DOHH2 (cell line): ENCODE measurements around the gene ZNF254.

Experiments
- H3F3A ChIP-seq: fragments of 200-600 bp; sonication (generic), shearing (Covaris generic); 2 replicates; pipeline ENCODE4 v1.6.0; 2016; ENCODE audit warnings: antibody characterized with exemption, mild to moderate bottlenecking; ENCODE audit not compliant: control insufficient read depth, insufficient read depth
- H3K27ac ChIP-seq: fragments of 200-600 bp; sonication (generic); 2 replicates; pipeline ENCODE4 v1.5.1; 2014; ENCODE audit warnings: low read depth, mild to moderate bottlenecking, low read length, moderate library complexity
- H3K27me3 ChIP-seq: fragments of 200-600 bp; sonication (generic); 2 replicates; pipeline ENCODE4 v1.6.1; 2014; ENCODE audit warnings: mild to moderate bottlenecking, low read length, mixed read lengths; ENCODE audit not compliant: control insufficient read depth
- H3K36me3 ChIP-seq: fragments of 200-600 bp; sonication (generic); 2 replicates; pipeline ENCODE4 v1.6.1; 2014; ENCODE audit warnings: mild to moderate bottlenecking, low read length, moderate library complexity, mixed read lengths; ENCODE audit not compliant: control insufficient read depth
- H3K4me1 ChIP-seq: fragments of 200-600 bp; sonication (generic); 2 replicates; pipeline ENCODE4 v1.6.1; 2014; ENCODE audit warnings: mild to moderate bottlenecking, low read length, mixed read lengths; ENCODE audit not compliant: control insufficient read depth
- H3K4me2 ChIP-seq: fragments of 200-600 bp; sonication (generic); 2 replicates; pipeline ENCODE4 v1.6.0; 2014; ENCODE audit warnings: mild to moderate bottlenecking, low read length, moderate library complexity
- H3K4me3 ChIP-seq: fragments of 200-600 bp; sonication (generic); 2 replicates; pipeline ENCODE4 v1.5.1; 2014; ENCODE audit warnings: mild to moderate bottlenecking, low read length, mixed read lengths
- H3K79me2 ChIP-seq: fragments of 200-600 bp; sonication (generic); 2 replicates; pipeline ENCODE4 v1.6.1; 2014; ENCODE audit warnings: mild to moderate bottlenecking, low read length, mixed read lengths; ENCODE audit not compliant: control insufficient read depth
- H3K9me2 ChIP-seq: fragments of 200-600 bp; sonication (generic); replicated peaks from 2 replicates; pipeline ENCODE4 v1.6.1; 2014; ENCODE audit warnings: mild to moderate bottlenecking, low read length, mixed read lengths; ENCODE audit not compliant: control insufficient read depth
- H3K9me3 ChIP-seq: fragments of 200-600 bp; sonication (generic); 2 replicates; pipeline ENCODE4 v1.6.1; 2014; ENCODE audit warnings: antibody characterized with exemption, low read length, mixed read lengths; ENCODE audit not compliant: control insufficient read depth, insufficient read depth
- H4K20me1 ChIP-seq: fragments of 200-600 bp; sonication (generic); 2 replicates; pipeline ENCODE4 v1.6.0; 2014; ENCODE audit warnings: low read depth, mild to moderate bottlenecking, antibody characterized with exemption, low read length, moderate library complexity; ENCODE audit not compliant: control insufficient read depth, insufficient read depth
- EZH2phosphoT487 ChIP-seq: fragments of 200-600 bp; sonication (generic); IDR thresholded peaks from 2 replicates; pipeline ENCODE4 v1.6.1; 2017; ENCODE audit warnings: borderline replicate concordance, mild to moderate bottlenecking, antibody characterized with exemption, low read length, moderate library complexity, mixed read lengths
- TF ChIP-seq, protein P1 (sequence below): fragments of 200-600 bp; sonication (generic); IDR thresholded peaks from one replicate; pipeline ENCODE4 v1.5.1; 2014; ENCODE audit warnings: antibody characterized with exemption, mild to moderate bottlenecking, low read depth, low read length; ENCODE audit not compliant: poor library complexity, severe bottlenecking

Gene ZNF254

DNA sequence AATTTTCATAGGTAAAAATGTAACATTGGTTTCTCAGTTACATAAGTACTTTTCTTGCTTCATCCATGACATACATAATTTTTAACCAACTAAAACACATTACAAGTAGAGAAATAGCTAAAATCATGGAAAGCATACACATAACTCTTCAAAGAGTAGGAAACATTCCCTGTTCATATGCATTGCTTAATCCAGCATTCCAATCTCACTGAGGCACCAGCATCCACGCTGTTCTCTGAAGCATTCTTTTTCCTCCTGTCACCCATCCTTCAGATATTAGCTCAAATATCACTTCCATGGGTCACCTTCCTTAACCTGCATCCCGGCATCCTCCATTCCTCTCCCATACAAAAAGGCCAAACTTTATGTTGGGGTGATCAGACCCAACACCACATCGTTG is 79.1 kb downstream of the ZNF254 start:
- Histone ChIP-seq H3K9me3 (no peaks in the 10 kb centered on the region), H3K27ac (no peak overlapping the region)
- TF ChIP-seq, protein P1, sequence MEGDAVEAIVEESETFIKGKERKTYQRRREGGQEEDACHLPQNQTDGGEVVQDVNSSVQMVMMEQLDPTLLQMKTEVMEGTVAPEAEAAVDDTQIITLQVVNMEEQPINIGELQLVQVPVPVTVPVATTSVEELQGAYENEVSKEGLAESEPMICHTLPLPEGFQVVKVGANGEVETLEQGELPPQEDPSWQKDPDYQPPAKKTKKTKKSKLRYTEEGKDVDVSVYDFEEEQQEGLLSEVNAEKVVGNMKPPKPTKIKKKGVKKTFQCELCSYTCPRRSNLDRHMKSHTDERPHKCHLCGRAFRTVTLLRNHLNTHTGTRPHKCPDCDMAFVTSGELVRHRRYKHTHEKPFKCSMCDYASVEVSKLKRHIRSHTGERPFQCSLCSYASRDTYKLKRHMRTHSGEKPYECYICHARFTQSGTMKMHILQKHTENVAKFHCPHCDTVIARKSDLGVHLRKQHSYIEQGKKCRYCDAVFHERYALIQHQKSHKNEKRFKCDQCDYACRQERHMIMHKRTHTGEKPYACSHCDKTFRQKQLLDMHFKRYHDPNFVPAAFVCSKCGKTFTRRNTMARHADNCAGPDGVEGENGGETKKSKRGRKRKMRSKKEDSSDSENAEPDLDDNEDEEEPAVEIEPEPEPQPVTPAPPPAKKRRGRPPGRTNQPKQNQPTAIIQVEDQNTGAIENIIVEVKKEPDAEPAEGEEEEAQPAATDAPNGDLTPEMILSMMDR, result no peak
- no peak for TF ChIP-seq EZH2phosphoT487

DNA sequence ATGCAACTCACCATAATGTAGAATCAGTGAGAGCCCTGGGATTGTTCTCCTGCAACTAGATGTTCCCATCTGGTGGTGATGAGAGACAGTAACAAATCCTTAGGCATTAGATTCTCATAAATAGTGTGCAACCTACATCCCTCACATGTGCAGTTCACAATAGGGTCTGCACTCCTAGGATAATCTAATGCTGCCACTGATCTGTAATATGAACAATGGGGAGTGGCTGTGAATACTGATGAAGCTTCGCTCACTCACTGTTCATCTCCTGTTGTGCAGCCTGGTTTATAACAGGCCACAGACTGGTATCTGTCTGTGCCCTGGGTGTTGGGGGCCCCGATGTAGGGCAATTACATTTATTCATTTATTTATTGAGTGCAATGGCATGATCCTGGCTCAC is 86.9 kb downstream of the ZNF254 start:
- Histone ChIP-seq H3K9me2 (no peaks in the 10 kb centered on the region), H3K27ac (no peak overlapping the region), H4K20me1 (no peaks in the 10 kb centered on the region), H3K4me1 (no peaks in the 10 kb centered on the region), H3K9me3 (peaks cover 11% of the 10 kb centered on the region; the same call in 1 of the 2 replicates), H3F3A (no peaks in the 10 kb centered on the region), H3K27me3 (no peaks in the 10 kb centered on the region), H3K4me3 (no peak overlapping the region), H3K4me2 (no peak overlapping the region), H3K79me2 (no peaks in the 10 kb centered on the region), H3K36me3 (no peaks in the 10 kb centered on the region)
- TF ChIP-seq EZH2phosphoT487, result no peak
- TF ChIP-seq, protein P1, result no peak

More for the DNA sequence above, 79.1 kb downstream of the ZNF254 start:
- Histone ChIP-seq H3F3A (no peaks in the 10 kb centered on the region), H3K79me2 (no peaks in the 10 kb centered on the region), H3K27me3 (no peaks in the 10 kb centered on the region), H3K4me3 (no peak overlapping the region), H3K4me1 (no peaks in the 10 kb centered on the region), H3K4me2 (no peak overlapping the region), H3K36me3 (no peaks in the 10 kb centered on the region), H4K20me1 (no peaks in the 10 kb centered on the region), H3K9me2 (no peaks in the 10 kb centered on the region)

DNA sequence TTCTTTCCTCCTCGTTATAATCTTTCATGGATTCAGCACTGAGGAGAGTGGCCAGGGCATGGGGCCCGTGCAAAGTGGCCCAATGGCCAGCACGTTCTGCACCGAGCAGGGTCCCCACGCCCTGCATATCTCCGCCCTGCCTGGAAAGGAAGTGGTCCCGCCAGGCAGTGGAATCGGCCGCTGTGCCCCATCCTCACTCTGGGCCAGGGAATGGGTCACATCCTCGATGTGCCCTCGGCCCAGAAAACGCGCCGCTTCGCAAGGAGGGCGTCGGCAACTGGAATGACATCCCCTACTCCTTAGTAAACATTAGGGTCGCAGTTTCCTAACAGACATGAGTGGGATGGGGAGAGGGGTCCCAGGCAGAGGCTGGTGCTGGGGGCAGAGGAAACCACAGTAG is 90.7 kb downstream of the ZNF254 start:
- no peak for TF ChIP-seq EZH2phosphoT487
- TF ChIP-seq, protein P1, result no peak
- no peak overlapping the region for H3K4me3 ChIP-seq

DNA sequence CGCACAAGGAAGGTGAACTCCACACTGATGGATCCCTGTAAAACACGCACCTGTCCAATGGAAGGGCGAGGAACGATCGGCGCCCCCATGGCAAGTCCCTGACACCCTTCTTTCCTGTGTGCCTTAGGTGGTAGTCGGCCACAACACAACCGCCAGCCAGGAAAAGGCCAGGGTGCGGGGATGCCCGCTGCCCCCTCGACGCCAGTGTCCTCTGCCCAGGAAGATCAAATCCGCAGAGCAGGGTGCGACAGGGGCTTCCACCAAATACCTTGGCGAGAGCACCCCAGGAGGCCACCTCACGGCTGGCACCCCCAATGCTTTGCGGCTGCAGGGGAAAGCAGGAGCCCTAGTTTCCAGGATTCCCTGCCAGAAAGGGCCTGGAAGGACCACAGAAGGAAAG is 91.2 kb downstream of the ZNF254 start:
- Histone ChIP-seq H3K9me3 (peaks cover 11% of the 10 kb centered on the region; the same call in 1 of the 2 replicates), H3K4me3 (no peak overlapping the region), H3K27ac (no peak overlapping the region), H3K4me2 (no peak overlapping the region), H3K27me3 (no peaks in the 10 kb centered on the region), H3F3A (no peaks in the 10 kb centered on the region), H3K4me1 (no peaks in the 10 kb centered on the region), H3K79me2 (no peaks in the 10 kb centered on the region), H3K36me3 (no peaks in the 10 kb centered on the region), H3K9me2 (no peaks in the 10 kb centered on the region), H4K20me1 (no peaks in the 10 kb centered on the region)
- TF ChIP-seq EZH2phosphoT487, result no peak
- TF ChIP-seq, protein P1, result no peak

More for the DNA sequence above, 90.7 kb downstream of the ZNF254 start:
- no peaks in the 10 kb centered on the region for H3F3A ChIP-seq
- no peaks in the 10 kb centered on the region for H3K27me3 ChIP-seq
- H4K20me1 ChIP-seq, result no peaks in the 10 kb centered on the region
- H3K9me3 ChIP-seq, result peaks cover 11% of the 10 kb centered on the region; the same call in 1 of the 2 replicates
- no peak overlapping the region for H3K4me2 ChIP-seq
- no peaks in the 10 kb centered on the region for H3K9me2 ChIP-seq
- no peaks in the 10 kb centered on the region for H3K36me3 ChIP-seq
- H3K27ac ChIP-seq, result no peak overlapping the region
- H3K4me1 ChIP-seq, result no peaks in the 10 kb centered on the region
- no peaks in the 10 kb centered on the region for H3K79me2 ChIP-seq
